HepG2 (cell line): ENCODE measurements around the gene NKPD1. TPM values are rescaled to one million over a fixed set of nuclear protein-coding genes. Genes with fewer than 3 reads are reported as not detected.

Experiments
- ADNP ChIP-seq: sonication (generic); formaldehyde crosslinking; IDR thresholded peaks from 2 replicates; pipeline ENCODE4 v1.4.0; 2020; ENCODE audit warnings: missing genetic modification reagents
- ARNT ChIP-seq: fragments of 450-650 bp; IDR thresholded peaks from 2 replicates; pipeline ENCODE4 v1.6.1; 2017
- GTF2F1 ChIP-seq: fragments of 150-350 bp; IDR thresholded peaks from 2 replicates; pipeline ENCODE4 v1.6.1; 2014; ENCODE audit warnings: low read length
- HMG20B ChIP-seq: conservative IDR thresholded peaks from 2 replicates; pipeline ENCODE4 v1.6.1; 2016; ENCODE audit warnings: missing genetic modification reagents, missing compliant biosample characterization
- HNF4G ChIP-seq, 2 experiments: sonication (generic) in 1 of 2; formaldehyde crosslinking in 1 of 2; IDR thresholded peaks; 2 replicates each; pipeline versions ENCODE4 v1.4.0 to v1.6.1; 2011 to 2020; ENCODE audit warnings: borderline replicate concordance in 2 of 2, low read depth in 2 of 2, mild to moderate bottlenecking in 2 of 2, low read length in 1 of 2, missing genetic modification reagents in 1 of 2, moderate library complexity in 1 of 2
- ISL2 ChIP-seq: sonication (generic); formaldehyde crosslinking; IDR thresholded peaks from 2 replicates; pipeline ENCODE4 v1.5.0; 2020; ENCODE audit warnings: missing genetic modification reagents
- KIAA2018 ChIP-seq: sonication (generic); formaldehyde crosslinking; IDR thresholded peaks from 2 replicates; pipeline ENCODE4 v1.5.0; 2020; ENCODE audit warnings: mild to moderate bottlenecking, missing genetic modification reagents, borderline replicate concordance
- SIX4 ChIP-seq: sonication (generic); formaldehyde crosslinking; IDR thresholded peaks from 2 replicates; pipeline ENCODE4 v1.4.0; 2020; ENCODE audit warnings: missing genetic modification reagents
- XBP1 ChIP-seq: sonication (generic); formaldehyde crosslinking; IDR thresholded peaks from 2 replicates; pipeline ENCODE4 v1.5.0; 2020; ENCODE audit warnings: missing genetic modification reagents
- ZNF205 ChIP-seq: IDR thresholded peaks from 2 replicates; pipeline ENCODE4 v1.6.1; 2018; ENCODE audit warnings: missing biosample characterization, missing genetic modification reagents
- ZNF746 ChIP-seq: sonication (generic); formaldehyde crosslinking; IDR thresholded peaks from 2 replicates; pipeline ENCODE4 v1.8.0; 2022; ENCODE audit warnings: mild to moderate bottlenecking, missing genetic modification reagents
- polyA plus RNA-seq, 8 experiments: library from polyadenylated mRNA; depleted of rRNA in 3 of 8; stranded (reverse) in 7 of 8; unstranded in 1 of 8; fragments of >200 nt; fragmentation: Illumina TruSeq in 4 of 8; extraction: Trizol in 4 of 8; gene quantifications; 2 replicates each; pipeline versions ENCODE4 v1.2.1 to v1.2.3, GENCODE V29; 2011 to 2016; ENCODE audit warnings: low read depth in 4 of 8, missing spikeins in 1 of 8, mixed read lengths in 1 of 8; ENCODE audit not compliant: insufficient read depth in 1 of 8
- total RNA-seq, 5 experiments: library from RNA; depleted of rRNA; stranded (reverse); fragments of >200 nt; fragmentation: Illumina TruSeq; extraction: Trizol; gene quantifications; 2 replicates each; pipeline ENCODE4 v1.2.3, GENCODE V29; 2016; ENCODE audit warnings: low read depth in 1 of 5
- TF ChIP-seq, protein P1 (sequence below): IDR thresholded peaks from 2 replicates; pipeline ENCODE4 v1.6.1; 2012; ENCODE audit warnings: low read length, improper control_type of control experiment
- TF ChIP-seq, protein P2 (sequence below): sonication (generic); formaldehyde crosslinking; IDR thresholded peaks from 2 replicates; pipeline ENCODE4 v1.8.1; 2023; ENCODE audit warnings: mild to moderate bottlenecking, missing genetic modification reagents
- TF ChIP-seq, protein P3 (sequence below): sonication (generic); formaldehyde crosslinking; IDR thresholded peaks from 2 replicates; pipeline ENCODE4 v1.4.0; 2020; ENCODE audit warnings: mild to moderate bottlenecking, missing genetic modification reagents

Gene NKPD1
- total and polyA plus RNA-seq, 2 of the 13 experiments (the other 11 are each of a cell fraction or from before 2014, with no cell fraction given), result 0.03 TPM; not detected in 1

GRCh38 chr19:45178262-45179071, 17.7 kb upstream of the NKPD1 start, which contains the start of gene BLOC1S3 (continued):
- TF ChIP-seq, protein P1, sequence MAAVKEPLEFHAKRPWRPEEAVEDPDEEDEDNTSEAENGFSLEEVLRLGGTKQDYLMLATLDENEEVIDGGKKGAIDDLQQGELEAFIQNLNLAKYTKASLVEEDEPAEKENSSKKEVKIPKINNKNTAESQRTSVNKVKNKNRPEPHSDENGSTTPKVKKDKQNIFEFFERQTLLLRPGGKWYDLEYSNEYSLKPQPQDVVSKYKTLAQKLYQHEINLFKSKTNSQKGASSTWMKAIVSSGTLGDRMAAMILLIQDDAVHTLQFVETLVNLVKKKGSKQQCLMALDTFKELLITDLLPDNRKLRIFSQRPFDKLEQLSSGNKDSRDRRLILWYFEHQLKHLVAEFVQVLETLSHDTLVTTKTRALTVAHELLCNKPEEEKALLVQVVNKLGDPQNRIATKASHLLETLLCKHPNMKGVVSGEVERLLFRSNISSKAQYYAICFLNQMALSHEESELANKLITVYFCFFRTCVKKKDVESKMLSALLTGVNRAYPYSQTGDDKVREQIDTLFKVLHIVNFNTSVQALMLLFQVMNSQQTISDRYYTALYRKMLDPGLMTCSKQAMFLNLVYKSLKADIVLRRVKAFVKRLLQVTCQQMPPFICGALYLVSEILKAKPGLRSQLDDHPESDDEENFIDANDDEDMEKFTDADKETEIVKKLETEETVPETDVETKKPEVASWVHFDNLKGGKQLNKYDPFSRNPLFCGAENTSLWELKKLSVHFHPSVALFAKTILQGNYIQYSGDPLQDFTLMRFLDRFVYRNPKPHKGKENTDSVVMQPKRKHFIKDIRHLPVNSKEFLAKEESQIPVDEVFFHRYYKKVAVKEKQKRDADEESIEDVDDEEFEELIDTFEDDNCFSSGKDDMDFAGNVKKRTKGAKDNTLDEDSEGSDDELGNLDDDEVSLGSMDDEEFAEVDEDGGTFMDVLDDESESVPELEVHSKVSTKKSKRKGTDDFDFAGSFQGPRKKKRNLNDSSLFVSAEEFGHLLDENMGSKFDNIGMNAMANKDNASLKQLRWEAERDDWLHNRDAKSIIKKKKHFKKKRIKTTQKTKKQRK, result no peak; the same call in 1 of the 2 replicates
- TF ChIP-seq KIAA2018 (CRISPR knock-in tag) (no peak), ZNF746 (no peak), GTF2F1 (no peak), ISL2 (no peak), ARNT (no peak), ZNF205 (CRISPR knock-in tag) (no peak; the same call in 1 of the 2 replicates), SIX4 (no peak), HNF4G (IDR thresholded peaks at IDR 0.05; ENCODE audit: borderline replicate concordance, low read depth, low read length) (no peak), HNF4G (CRISPR knock-in tag; IDR thresholded peaks at IDR 0.05; ENCODE audit: borderline replicate concordance, low read depth) (no peak), XBP1 (CRISPR knock-in tag) (no peak), HMG20B (CRISPR knock-in tag) (no peak), ADNP (CRISPR knock-in tag) (no peak)
- TF ChIP-seq, protein P2, sequence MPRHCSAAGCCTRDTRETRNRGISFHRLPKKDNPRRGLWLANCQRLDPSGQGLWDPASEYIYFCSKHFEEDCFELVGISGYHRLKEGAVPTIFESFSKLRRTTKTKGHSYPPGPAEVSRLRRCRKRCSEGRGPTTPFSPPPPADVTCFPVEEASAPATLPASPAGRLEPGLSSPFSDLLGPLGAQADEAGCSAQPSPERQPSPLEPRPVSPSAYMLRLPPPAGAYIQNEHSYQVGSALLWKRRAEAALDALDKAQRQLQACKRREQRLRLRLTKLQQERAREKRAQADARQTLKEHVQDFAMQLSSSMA (CRISPR knock-in tag), result 0 out of 2 replicates have a peak, but pooled peaks have one; percentile 44
- TF ChIP-seq, protein P3, sequence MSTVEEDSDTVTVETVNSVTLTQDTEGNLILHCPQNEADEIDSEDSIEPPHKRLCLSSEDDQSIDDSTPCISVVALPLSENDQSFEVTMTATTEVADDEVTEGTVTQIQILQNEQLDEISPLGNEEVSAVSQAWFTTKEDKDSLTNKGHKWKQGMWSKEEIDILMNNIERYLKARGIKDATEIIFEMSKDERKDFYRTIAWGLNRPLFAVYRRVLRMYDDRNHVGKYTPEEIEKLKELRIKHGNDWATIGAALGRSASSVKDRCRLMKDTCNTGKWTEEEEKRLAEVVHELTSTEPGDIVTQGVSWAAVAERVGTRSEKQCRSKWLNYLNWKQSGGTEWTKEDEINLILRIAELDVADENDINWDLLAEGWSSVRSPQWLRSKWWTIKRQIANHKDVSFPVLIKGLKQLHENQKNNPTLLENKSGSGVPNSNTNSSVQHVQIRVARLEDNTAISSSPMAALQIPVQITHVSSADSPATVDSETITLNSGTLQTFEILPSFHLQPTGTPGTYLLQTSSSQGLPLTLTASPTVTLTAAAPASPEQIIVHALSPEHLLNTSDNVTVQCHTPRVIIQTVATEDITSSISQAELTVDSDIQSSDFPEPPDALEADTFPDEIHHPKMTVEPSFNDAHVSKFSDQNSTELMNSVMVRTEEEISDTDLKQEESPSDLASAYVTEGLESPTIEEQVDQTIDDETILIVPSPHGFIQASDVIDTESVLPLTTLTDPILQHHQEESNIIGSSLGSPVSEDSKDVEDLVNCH, result no peak
